GM18508 (cell line): Measurements from ENCODE around the gene IGSF8.
"Not testable (repeated sequence)": the region's sequence is repeated elsewhere in the genome, so short reads cannot be mapped to it uniquely, and the experiment has no call there.

ENCODE experiments used
- ATAC-seq: cut with Tn5 transposase; IDR thresholded peaks from one replicate; pipeline ENCODE4 v1.9.1; 2021; ENCODE audit warnings: moderate number of reproducible peaks; ENCODE audit not compliant: insufficient read depth, unreplicated experiment

The IGSF8 gene

DNA sequence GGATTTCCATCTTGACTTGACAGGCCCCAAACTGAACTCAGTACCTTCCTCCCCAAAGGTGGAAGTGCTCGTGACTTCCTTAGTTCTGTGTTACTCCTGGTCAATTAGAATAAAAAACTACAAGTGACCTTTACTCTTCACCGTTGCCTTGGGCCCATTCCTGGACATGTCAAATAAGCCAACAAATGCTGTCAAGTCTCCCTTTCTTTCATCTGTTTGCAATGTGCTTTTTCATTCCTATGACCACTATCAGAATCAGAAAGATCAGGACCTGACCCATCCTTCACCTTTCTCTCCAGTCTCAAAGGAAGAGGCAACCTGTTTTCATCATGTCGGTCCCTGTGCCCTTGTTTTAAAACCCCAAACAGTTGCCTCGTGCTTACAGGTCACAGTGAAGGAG lies 23.6 kb downstream of the IGSF8 start:
- ATAC-seq = no peak

DNA sequence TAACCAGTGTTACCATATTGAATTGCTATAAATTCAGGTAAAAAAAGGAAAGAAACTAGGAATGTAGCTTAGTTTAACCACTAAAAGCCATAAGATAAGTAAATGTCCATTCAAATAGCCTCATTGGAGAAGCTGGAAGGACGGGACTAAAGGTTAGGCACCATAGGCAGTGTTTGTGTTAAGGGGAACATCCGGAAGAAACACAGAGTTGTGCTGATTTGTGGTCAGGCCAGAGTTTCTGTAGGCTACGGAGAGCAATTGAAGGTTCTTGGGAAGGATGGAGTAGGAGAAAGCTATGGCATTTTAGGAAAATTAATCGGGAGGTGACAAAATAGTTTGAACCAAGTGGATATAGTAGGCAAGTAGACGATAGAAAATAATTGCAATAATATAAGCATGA lies 27.1 kb downstream of the IGSF8 start:
- ATAC-seq = no peak

DNA sequence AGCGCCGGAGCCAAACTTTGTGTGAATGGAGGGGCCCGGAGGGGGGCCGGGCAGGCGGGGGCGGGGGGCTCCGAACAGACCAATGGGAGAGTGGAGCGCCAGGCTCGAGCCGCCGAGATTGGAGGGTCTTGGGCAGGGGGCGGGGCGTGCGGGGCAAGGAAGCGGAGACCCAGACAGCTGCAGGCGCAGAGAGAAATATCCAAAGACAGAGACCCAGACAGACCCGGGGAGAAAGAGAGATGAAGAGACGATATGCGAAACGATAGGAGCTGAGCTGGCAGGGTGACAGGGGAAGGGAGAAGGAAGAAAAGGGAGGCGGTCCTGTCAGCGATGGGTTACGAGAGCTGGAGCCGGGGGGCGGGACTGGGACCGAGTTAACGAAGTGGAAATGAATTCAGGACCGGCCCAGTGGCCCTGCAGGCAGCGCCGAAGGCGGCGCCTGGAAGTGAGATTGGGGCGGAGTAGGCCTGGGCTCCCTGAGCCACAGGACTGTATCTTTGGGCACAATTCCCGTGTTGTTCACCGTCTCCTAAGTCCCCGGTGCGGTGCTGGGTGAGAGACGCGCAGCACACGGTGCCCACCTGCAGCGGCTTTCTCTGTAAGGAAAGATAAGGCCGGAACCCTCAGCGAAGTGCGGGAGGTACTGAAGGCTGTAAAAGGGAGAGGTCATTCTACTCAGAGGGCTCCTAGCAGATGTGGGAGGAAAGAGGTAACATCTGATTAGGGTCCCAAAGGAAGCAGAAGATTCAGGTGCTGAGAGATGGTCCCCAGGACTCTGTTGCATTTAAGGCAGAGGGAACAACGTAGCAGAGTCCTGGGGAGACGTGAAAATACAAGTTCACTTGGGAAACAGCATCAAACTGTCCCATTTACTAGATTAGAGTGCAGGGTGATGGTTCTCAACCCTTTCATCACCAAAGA lies 27.9 kb downstream of the IGSF8 start:
- no peak for ATAC-seq

DNA sequence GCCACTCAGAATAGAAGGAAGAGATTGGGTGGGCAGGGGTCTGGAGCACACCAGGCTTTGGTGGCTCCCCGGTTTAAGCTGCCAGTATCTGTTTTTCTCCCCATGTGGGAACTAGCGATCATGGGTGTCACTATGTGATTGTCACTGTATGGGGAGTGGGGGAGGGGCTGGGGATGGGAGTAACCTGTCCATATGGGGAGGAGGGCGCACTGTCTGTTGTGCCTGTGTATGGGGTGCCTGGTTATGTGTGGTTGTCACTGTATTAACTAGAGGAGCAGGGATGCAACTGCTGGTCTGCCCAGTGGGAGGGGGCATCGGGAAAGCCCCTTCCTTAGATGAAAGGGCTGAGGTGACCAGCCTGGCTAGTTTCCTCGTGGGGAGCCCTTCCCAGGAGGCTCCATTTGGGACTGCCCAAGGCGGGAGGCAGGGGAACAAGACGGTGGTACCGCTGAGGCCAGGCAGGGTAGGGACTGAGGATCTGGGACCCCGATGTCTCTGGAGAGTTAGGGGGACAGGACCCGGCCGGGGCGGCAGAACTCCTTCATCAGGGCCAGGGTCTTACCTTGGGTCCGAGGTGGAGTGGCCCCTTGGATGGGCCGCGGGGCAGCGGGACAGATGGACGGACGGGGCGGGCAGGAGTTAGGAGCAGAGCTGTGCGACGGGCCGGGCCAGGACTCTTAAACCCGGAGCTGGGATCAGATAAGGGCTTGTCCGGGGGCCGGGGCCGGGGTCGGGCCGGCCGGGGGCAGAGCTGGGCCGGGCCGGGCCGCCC lies 28.8 kb downstream of the IGSF8 start, which contains the start of gene KCNJ10:
Gene KCNJ10, minus strand, starts transcription at position 701 of the 772 bp plus-strand sequence. CDS start 27,628 bp downstream, outside the sequence.
- ATAC-seq = no peak

DNA sequence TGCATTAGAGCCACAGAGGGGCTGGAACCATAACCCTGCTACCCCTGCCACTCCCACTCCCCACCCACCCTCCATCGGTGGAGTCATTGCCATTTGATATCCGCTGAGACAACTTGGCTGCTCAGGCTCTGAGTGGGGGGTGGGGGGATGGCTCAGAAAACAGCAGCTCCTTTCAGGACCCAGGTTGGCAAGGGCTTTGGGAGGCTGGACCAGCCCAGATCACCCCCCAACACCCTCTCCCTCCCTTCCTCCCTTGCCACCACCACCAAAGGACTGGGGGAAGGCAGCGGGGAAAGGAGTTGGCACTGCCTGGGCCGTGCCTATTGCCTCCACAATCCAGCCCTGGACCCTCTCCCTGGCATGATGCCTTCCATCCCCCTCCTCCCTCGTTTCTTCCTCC lies 30.2 kb downstream of the IGSF8 start:
- no peak for ATAC-seq

DNA sequence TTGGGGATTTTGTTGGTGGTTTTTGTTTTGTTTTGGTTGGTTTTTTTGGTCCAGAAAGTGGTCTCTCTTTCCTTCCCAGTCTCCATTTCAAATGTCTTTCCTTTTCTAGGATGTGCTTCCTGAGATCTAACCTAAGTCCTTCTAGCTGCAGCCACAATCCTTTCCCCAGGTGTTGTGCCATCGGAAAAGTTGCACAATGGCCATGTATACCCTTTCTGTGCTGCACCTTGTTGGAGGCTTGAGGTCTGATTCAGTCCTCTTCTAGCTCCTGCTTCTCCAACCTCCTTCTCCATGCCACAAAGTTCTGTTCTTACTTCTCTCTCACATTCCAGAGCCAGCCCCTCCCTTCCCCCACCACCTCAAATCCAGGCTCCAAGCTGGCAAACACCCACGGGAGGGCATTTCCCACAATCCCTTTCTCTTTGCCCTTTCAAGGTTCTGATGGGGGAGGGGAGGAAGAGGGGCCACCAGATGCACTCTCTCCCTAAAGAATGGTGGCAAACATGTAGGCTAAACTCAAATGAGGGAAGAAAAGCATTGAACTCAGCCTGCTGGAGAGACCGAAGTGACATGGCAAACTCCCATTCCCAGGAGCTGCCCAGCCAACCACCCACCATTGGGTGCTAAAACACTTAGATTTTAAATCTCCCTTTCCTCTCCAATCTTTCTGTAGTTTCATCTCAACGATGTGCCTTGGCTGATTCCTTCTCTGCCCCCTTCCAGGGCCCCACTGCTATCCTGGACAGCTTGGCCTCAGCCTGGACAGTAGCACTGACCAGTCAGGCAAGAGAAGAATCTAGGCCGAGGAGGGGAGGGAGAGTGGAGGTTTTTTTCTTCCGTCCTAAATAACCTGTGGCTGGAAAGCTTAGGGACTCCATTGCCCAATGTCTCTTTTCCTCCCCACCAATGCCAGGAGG lies 31.3 kb downstream of the IGSF8 start:
- no peak for ATAC-seq

DNA sequence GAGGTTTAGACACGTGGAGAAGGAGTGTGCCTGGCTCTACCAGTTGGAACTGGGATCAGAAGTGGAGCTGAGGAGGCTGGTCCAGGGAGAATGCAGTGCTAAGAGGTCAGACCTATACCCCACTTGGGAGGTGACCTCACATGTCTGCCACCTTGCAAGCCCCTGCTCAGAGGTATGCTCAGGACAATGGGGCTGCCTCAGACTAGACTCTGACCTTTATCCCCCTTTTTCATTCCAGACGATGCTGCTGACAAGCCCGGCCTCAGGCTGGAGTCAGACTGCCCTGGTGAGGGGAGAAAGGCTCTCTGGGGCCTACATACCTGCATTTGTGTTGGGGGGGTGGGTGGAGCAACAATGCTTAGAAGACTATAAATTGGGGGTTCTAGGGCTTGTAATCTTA lies 33.7 kb downstream of the IGSF8 start:
- ATAC-seq = no peak

DNA sequence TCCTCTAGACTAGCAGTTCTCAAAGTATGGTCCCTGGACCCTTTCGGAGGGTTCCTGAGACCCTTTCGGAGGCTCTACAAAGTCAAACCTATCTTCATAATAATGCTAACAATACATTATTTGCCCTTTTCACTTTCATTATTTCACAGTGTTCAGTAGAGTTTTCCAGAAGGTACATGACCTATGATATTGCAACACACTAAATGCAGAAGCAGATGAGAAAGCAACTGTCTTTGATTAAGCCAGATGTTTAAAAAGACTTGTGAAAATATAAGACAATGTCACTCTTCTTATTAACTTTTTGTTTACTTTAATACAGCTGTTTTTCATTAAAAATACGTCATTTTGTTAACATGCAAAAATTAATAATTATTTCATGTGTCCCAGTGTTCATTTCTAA lies 34.3 kb downstream of the IGSF8 start:
- no peak for ATAC-seq

DNA sequence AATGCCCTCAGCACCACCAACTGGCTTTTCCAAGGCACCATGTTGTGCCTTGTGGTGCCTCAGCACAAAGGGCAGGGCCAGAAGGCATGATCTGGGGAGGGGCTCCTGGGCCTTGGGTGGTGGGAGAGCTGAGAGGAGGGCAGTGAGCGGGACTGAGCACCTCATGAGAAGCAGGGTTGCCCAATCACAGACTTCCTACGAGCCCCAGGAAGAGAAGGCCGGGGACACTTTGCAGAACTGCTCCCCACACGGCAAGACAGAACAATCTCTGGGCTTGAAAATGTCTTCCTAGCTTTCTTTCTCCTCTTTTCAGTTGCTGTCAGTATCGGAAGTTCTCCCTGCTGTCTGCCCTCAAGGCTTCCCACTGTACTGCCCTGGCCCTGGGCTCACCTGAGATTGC lies 35.2 kb downstream of the IGSF8 start:
- no peak for ATAC-seq

DNA sequence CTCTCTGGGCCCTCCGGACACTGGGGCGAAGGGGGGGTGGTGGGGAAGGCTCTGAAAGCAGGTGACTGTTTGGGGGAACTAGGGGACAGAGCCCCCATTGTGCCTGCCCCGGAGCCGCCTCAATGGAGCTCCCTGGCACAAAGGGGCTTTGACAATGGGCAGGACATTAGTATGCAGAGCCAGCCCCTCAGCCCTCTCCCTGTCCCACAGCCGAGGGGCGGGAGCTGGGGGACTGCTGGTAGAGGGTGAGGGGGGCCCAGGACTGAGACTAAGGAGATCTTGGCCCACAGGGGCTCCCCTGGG lies 36.2 kb downstream of the IGSF8 start:
- no peak for ATAC-seq

DNA sequence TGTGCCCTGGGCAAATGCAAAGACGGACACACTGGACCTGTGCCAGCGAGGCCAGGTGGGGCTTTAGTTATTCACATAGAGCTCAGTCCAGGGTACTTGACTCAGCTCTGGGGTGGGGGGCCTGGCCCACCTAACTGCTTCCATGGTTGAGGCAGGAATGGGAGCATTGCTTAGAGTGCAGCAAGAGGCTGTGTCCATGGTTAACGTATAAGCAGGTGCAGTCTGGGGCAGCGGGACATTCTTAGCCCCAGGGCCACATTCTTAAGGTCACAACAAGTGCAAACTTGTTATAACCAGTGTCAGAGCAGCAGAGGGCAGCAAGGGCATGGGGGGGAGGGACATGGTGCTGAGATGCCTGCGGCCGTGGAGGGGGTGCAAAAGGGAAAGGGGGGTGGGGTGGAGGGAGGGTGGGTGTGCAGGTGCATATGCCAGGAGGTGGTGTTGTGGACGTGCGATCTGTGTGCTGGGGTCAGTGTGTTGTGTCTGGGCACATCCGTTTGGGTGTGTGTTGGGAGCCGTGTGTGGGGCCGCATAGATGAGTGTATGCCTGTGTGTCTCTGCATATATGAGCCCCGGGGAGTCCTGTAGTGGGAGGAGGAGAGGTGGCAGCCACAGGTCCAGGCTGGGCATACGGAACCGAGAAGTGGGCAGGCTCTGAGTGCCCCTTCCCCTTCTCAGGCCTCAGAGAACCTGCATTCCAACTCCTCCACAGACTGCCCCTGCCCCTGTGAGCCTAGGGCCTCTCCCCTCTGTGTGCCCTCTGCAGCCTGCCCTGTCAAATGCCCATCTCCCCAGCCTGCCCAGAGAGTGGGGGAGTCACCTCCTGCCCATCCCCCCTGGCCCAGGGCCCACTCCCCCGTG lies 36.8 kb downstream of the IGSF8 start:
- ATAC-seq = no peak

DNA sequence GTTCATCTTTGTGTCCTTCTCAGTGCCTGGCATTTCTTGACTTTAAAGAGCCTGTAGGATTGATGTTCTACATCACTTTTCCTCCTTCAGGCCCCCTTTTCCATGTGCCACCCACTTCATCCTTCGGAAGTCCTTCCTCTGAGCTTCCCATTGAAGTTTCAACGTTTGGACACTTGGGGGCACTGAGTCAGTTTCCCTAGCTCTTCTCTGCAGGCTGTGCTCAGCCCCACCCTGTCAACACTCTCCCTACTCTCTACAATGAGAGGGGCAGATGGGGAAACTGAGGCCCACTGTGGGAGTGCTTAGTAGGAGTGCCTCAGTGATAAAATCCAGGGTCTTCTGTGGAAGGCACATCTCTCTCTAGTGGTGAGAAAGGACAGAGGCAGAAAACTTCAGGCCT lies 40.3 kb downstream of the IGSF8 start:
- ATAC-seq = no peak

DNA sequence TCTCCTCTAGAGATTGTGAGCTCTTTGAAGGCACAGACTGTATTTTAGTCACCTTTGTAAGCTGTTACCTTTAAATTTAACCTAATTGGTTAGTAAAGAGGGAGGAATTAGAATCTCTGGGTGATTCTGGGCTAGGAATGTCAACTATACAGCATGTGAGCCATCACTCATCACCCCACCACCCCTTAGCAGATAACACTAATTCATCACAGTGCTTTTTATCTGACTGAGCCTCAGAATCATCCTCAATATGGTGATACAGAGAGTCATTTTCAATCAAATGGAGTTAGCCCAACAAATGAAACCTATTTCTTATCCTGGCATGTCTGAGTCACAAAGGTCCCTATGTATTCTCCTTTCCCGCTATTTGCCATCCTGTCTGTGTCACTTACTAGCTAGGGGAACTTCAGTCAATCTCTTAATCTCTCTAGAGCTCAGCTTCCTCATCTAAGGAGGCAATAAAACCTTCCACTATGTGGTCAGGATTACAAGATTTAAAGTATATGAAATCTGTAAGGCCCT lies 41.7 kb downstream of the IGSF8 start:
- no peak for ATAC-seq

DNA sequence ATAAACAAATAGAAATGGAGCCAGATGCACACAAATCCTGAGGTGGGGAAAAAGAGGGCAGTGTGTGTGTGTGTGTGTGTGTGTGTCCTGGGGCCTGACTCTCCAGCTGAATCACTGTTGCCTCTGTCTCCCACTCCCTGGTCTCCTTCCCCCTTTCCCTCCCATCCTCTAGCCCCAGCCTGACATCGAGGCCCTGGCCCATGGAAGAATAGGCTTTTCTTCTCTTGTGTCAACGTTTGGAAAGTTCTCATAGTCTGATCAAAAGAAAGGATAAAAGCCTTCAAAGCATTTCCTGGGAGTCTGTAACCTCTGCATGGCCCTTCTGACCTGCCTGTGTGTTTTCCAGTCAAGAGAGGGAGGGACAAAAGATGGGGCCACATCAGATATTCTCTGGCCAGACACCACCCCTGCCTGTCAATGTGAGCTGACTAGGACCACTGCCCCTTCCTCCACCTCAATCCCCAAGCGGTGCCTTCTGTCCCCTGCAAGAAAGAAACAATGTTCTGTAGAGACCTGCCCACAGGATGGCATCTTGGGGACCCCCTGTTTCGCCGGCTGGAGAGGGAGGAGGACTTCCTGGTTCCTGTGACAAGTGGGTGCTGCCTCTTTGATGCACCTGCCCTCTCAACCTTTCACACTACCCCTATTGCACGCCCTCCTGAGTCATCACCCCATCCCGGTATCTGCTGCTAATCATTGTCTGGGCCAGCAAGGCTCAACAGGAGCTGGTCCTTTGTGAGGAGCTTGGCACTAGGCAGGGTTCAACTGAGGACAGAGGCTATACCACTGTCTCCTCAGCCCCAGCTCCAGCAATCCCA lies 44.7 kb downstream of the IGSF8 start:
- ATAC-seq = no peak

DNA sequence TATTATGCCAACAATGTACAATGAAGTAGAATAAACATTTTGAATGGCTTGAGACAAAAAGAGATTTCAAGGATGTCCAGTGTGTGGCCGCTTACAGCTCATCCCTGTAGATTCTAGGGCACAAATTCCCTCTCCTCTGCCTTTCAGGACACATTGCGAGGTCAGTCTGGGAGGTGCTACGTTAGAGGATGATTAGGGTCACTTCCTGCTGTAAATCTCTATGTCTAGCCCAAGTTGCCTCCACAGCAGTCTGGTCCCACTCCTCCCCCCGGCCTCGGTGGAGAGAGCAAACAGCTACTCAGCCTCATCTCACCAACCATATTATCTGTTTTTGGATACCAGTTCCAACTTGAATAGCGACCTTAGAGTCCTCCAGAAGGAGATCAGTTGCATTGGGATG lies 45.5 kb downstream of the IGSF8 start:
- ATAC-seq = no peak

DNA sequence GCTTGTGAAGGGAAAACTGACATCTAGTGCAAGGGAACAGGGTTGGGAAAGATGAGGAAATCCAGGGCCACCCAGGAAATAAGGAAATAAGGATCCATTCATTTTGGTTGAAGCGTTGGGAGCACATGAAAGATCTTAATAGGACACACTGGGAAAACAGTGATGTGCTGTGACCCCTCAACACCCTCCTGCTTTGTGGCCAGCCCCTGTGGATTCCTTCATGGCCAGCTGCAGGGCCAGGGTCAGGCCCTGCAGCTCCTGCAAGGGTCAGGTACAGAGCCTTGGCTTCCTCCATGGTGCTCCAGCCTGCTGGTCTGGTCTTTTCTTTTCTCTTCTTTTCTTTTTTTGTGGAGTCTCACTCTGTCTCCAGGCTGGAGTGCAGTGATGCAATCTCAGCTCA lies 47.8 kb downstream of the IGSF8 start:
- ATAC-seq = no peak

DNA sequence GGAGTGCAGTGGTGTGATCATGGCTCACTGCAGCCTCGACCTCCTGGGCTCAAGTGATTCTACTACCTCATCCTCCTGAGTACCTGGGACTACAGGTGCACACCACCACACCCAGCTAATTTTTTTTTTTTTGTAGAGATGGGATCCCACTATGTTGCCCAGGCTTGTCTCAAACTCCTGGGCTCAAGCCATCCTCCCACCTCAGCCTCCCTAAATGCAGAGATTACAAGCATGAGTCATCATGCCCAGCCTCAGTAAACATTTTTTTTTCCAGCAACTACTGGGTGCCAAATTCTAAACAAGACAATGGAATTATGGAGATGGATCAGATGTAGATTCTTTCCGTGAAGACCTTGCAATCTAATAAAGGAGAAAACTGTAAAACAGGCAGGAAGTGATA lies 48.2 kb downstream of the IGSF8 start:
- ATAC-seq = not testable (repeated sequence)

DNA sequence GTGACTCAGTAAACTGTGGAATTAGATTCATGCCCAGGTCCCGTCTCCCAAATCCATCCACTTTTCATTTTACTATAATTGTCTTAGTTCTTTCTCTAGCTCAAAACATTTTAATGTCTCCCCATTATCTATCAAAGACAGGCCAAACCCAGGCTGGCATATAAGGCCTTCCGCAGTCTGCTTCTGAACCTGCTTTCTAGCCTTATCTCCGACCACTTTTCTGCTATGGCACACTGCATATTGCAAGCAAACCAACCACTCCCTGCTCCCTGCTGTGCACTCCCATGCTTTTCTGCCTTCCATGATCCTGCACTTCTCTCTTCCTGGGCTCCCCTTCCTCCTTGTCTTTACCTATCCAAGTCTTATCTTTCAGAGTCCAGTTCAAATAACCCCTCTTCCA lies 49.3 kb downstream of the IGSF8 start:
- no peak for ATAC-seq

DNA sequence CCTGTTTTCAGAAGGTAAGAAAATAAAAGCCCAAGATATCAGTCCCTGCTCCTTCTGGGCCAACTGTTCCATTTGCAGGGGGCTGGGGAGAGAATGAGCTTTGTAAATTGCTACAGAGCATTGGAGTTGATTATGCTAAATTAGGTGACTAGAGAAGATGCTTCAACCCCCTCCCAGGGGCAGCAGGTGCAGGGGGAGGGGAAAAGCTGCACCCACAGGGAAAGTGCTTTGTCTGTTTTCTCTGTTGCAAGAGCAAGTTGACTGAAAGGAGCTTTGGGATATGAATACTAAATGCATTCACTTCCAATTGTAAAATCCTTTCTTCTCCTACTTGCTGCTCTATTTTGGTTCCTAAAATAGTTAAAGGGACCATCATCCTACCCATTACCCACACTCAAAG lies 50.1 kb downstream of the IGSF8 start:
- ATAC-seq = no peak
